Activated CD8-positive, alpha-beta memory T cell treated with anti-CD3 and anti-CD28 coated beads for 24 hours (primary cell): ENCODE data around the gene BTBD9.

Experiments used
- DNase-seq: peaks from one replicate; pipeline ENCODE4 v3.0.0-alpha.2; 2020

Gene BTBD9

DNA sequence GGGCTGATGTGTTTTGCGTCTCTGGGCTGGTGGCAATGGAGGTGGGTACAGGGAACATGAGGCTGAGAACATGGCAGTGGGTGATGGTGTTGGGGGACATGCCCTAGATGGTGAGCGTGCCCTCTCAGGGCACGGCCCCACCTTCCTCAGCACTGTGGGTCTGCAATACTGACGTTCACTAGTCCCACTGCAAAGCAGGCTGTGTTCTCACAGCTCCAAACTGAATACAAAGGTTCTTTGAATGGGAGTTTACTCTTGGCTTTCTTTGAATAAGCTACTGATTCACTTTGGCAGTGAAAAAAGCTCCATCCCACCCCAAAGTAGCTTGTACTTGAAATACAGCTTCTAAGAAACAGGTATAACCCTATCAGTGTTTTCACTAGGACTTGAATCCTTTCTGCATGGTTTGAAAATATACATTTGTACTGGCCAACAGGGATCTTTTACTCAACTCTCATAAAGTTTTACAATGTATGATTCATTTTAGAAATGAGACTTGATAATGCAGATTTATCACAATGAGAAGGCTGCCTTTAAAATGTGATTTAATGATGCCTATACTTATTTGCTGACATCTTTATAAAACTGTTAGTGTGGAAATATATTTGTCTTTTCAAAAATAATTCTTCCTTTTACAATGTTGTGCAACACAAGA lies 419.5 kb downstream of the BTBD9 start:
- no peak for DNase-seq

DNA sequence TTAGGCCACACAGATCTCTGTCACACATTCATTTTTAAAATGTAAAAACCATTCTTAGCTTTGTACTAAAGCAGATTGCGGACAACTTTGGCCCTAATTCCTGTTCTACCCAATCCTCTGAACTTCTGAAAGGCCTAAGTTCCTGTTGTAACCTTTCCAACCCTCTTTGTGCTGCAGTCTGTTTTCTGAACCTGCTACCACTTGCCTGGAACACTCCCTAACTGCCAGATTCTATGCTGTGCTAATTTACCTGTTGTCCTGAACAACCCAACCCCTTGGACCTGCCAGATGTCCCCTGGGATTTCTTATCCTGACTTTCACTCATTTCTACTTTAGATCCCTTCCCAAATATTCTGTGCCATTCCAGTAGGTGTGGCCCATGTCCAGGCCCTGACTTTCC lies 421.5 kb downstream of the BTBD9 start:
- DNase-seq, result no peak

DNA sequence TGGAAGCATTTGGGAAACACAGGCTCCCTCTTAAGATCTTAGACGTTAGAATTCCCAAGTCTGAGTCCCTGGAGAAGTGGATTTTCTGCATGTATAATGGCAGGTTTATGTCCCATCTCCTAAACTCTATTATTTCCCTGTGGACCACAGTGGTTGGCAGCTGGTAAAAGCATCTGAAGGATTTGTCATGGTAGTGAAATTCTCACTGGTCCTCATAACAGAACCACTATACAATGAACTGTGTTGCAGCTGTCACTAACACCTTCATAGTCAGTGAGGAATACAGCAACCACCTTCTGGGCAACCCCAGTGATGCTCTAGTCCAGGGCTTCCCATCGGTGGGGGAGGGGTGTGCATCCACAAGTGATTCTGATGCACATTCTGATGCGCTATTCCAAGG lies 423.3 kb downstream of the BTBD9 start:
- no peak for DNase-seq

DNA sequence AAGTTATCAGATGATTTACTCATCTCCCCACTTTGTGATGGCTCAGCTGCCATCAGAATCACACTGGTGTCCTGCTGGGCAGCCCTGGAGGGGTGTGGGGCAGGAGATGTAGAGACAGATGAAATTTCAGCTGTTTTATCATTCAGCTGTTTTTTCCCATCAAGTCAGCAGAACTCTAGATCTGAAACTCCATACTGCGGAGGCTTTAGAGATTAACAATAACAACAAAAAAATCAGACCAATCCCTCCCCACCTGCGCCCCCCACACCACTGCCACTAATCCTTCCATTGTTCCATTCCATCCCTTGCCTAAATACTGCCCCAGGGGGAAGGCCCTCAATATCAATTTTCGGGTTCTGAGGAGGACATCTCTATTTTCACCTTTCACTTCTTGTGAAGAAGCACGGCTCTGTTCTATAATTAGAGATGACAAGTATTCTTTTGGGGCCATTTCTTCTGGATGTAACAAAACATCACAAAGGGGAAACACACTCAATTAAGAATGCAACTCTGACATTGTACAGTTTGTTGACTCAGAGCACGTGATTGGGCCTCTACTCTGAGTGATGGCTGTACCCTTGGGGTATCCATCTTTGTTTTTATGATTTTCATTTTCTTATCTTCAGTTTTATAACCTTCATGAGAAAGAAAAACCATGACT lies 423.9 kb downstream of the BTBD9 start:
- no peak for DNase-seq

DNA sequence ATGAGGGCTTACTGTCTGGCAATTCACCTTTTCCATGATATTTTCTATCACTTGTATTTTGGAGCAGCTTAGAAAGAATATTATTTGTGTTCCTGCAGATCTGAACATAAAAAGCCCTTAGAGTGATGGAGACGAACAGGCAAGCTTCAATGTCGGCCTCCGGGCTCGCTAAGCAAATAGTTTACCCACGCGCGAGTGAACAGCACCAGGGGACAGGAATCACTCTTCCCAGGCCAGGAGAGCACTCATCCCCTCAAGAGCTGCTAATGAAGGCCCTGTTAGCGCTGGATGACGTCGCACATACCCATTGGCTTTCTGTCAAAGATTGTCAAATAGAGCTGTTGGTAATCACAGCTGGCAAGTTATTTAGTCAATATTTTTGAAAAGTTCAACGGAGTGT lies 424.5 kb downstream of the BTBD9 start:
- DNase-seq, result no peak

DNA sequence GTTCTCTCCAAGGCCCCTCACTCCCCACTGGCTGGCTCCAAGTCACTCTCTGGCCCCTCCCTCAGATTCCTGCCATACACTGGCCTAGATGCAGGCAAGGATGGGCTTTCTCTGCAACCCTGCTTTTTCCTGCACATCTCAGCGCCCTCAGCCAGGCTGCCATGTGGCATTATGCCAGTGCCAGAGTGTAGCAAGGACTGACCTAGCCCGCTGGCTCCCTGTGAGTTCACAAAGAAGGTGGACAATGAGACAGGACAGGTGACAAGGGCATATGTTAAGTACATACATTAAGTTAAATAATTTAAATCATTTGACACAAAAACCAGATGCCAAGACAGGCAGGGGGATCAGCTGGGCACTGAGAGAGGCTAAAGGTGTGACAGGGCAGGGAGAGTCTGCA lies 425.6 kb downstream of the BTBD9 start:
- DNase-seq, result no peak

DNA sequence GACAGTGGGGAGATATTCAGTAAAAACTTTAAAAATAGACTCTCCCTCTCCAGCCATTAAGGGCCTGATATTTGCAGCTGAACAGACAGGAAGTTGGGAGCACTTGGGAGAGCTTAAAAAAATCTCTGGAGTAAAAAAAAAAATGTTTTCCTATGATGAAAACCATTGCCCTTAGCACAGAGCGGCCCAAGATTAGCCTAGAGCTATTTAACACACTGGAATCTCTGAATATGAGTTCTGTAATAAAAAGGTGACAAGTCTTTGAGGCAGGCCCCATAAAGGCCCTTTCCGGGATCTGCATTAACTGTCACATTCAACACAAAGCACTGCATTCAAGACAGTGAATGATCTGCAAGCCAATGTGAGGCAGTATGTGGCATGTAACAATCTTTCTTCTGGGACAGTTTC lies 426.5 kb downstream of the BTBD9 start:
- DNase-seq, result no peak

DNA sequence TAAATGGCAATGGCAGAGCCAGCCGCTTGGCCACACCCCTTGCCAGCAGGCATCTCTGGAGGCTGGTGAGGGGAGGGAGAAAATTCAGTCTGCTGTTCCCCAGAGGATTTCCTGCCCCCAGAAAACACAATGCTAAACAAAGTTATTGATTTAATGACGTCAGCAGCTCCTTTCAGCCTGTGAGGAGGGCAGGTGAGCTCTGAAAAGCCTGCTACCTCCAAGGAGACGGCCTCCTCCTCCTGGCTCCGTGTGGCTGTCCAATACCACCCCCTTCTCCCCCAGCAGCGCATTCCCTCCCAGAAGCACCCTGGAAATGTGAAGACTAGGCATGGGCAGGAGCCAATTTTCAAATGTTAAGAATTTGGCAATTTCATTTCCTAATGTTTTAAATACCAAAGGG lies 427.1 kb downstream of the BTBD9 start:
- no peak for DNase-seq

DNA sequence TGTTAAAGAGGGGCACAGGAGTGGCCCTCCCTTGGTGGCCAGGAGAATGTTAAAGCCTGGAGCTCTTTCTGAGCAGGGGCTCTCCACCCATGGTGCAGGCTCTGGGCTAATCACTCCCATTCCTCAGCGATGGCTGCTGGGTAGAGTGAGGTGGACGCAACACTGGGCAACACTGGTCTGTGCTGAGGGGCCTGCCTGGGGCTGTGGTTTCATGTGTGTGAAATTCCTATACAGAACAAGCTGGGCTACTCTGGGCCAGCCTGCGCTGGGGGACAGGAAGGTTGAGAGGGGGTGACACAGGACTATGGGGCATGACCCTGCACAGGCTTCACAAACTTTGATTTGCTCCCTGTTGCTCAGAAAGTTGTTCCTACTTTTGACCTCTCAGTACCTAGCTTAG lies 427.6 kb downstream of the BTBD9 start:
- DNase-seq, result no peak

DNA sequence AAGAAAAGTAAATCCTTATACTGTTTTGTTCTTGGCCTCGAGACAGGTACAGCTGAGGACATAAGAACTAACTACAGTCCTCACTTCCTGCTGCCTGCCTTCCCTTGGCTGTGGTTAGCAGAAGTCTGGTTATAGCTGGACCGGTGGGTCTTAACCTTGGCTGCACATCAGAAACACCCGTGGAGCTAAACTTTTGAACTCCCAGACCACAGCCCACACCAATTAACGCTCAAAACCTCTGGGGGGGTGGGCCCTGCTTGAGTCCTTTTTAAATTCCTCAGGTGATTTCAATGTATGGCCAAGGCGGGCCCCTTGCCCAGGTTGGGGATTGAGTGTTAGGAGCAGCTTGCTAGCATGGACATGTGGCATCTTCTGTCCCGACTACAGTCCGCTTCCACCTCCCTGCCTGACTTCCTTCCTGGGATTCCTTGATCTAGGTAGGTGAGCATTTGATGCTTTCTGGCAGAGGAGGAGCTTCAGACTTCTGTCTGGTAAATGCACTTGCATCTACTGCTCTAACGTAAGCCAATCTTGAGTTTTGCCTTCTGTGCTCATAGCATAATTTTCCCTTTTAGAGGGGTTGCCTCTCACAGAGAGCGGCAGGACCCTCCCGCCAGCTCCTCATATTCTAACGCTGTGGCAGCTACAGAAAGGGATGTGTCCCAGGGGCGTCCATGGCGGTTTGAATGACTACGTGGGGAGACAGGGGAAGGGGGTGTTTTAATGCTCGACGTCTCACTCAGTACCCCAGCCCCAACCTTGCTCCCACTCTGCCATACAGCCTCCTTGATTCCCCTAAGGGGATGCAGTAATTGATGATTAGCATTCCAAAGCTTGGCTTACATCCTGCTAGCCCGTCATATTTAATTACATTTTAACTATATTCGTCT lies 430.1 kb downstream of the BTBD9 start:
- no peak for DNase-seq

DNA sequence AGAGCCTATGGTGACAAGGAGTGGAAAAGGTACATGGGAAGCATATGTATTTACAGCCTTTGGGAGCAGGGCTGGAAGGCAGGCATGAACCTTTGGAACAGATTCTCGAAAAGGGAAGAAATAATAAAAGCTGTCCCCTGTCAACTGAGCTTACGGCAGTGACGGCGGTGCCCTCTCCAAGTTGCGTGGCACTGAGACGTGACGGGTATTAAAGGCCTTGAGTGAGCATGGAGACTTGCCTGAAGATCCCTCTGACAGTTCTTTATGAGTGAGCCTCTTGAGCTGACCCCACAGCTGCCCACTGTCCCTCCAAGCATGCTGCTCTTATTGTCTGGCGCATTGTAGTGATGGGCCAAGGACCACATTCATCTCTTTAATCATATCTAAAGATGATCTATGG lies 431.7 kb downstream of the BTBD9 start:
- no peak for DNase-seq

DNA sequence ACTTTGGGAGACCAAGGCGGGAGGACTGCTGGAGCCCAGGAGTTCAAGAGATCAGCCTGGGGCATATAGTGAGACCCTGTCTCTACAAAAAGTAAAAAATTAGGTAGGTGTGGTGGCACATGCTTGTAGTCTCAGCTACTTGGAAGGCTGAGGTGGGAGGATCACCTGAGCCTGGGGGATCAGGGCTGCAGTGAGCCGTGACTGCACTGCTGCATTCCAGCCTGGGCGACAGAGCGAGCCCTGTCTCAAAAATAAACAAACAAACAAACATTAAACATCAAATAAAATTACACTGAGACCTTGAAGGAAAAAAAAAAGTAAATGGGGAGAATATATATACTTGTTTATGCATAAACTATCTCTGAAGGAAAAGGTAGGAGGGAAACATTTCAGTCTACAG lies 432.4 kb downstream of the BTBD9 start:
- no peak for DNase-seq

DNA sequence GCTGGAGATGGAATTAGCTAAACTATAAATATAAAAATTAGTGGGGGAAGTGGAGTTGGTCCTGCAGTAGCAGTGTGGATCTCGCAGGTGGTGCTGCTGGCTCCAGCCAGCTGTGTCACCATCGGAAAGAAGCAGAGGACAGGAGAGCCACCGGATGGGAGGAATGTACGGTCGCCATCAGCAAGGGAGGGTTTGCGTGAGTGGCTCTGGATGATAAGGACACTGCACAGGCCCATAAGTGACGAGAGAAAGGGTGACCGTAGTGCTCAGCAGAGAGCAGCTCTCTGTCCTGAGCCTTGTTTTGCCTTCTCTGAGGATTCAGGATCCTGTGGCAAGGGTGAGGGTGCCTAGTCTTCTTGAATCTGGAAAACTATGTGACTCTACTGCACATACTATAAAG lies 441.5 kb downstream of the BTBD9 start:
- peak; percentile 13 for DNase-seq

DNA sequence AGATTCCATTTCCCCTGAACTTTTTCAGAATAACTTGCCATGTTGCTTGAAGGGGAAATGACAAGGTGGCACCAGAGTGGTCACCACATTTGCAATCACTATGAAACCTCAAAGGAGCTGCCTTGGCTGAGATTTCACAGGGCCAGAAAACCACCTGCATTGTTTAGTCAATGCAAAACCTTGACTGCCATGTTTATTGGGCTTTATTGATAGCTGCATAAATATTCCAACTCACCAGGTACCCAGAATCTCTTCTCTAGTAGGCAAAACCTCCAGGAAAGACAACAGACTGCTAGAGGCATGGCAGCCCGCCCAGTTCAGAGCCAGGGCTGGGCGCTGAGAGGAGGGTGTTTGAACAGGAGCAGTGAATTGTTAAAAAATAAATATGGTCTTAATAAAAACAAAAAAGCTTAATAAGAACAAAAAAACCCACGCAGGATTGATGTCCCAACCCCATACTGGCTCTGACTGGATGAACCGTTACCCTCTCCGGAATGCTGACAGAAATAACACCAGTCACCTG lies 444.6 kb downstream of the BTBD9 start:
- peak; percentile 9 for DNase-seq

DNA sequence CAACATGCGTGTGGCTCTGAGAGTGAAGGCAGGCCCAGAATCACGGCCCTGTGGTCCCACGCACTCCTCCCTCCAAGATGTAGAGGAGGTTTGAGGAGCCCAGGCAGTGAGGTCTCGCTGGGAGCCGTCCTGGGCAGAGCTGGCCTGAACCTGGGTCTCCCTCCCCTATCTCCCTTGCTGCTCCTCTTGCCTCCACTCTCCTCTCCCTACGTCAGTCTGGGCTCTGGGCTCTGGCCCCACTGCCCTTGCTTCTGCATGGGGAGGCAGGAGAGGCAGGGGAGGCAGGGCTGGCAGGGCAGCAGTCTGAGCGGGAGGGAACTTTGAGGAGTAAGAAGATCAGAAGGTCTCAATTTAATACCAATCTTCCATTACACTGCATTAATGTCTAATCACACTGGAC lies 445.1 kb downstream of the BTBD9 start:
- peak; percentile 48 for DNase-seq

DNA sequence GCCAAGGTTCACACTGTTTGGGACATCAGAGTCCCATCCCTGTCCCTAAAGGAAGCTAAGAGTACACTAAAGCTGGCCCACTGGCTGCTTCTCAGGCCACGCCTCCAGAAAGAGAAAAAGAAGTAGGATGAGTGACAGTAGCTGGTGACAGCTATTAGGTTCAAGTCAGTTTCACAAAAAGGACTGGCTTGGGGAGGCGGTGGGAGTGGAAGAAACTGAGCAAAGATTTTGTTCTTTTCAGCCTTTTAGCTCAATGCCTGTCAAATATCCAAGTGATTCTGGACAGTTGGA lies 445.5 kb downstream of the BTBD9 start:
- DNase-seq, result no peak

DNA sequence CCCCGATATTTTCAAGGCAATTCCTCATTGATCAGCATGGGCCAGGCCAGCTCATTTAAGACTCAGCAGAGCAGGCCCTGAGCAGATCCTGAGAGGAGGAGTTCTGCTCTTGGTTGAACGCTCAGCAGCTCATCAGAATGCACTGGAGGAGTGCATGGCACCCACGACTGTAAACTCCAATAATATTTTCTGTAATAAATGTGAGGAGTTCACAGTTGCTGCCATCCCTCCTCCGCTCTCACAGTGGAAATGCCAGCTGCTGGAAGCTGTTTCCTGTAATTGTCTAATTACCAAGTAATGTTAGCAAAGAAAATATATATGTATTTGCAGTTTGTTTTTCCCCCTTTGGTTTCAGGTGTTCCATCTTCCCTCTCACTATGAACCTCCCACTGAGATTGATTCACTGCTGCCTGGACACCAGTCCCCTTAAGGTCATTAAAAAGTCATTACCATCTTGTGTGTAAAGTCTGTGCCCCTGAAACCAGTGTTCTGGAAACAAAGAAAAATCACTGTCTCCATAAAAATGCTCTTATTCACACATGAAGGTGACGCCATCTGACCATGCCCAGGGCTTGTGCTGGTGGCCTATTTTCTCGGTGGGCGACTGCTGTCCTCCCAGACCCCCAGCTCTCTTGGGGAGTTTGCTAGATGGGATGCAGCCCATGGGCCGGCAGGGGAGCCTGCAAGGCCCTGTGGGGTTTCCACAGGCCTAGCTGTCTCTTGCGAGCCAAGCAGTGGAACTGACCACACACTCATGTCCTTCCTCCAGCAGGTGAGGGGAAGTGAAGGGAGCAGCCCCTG lies 446.0 kb downstream of the BTBD9 start:
- peak; percentile 24 for DNase-seq

DNA sequence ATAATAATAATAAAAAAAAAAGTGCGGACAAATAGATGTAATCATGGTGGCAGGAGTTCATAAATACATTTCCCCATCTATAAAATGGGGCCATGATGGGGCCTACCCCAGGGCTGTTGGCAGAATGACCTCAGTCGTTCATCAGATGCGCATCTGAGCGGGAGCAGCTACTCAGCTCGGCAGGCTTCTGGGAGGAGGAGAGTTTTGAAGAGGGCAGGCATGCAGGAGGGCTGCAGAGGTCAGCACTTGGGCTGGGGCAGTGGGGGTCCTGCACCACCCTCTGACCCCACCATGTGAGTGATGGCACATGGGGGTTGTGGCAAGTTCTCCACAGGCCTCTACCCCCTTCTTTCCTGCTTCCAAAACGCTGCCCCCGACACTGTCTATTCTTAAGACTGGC lies 446.7 kb downstream of the BTBD9 start:
- DNase-seq, result no peak

DNA sequence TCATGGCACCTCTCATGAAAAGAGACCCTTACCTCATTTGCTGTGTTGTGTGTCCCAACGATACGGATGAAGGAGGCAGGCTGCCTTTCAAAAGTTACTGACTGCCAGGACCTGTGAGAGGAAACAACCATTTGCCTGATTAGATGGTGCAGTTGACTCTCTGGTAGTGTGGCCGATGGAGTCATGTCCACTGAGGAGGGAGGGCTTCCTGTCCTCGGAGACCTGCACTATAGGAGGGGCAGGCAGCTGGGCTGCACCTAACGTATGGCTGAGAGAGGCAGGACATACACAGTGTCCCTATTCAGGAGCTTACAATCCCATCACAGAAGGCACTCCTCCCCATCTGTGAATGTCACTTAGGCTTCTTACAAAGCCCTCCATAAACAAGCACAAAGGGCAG lies 447.2 kb downstream of the BTBD9 start:
- DNase-seq, result peak; percentile 32

DNA sequence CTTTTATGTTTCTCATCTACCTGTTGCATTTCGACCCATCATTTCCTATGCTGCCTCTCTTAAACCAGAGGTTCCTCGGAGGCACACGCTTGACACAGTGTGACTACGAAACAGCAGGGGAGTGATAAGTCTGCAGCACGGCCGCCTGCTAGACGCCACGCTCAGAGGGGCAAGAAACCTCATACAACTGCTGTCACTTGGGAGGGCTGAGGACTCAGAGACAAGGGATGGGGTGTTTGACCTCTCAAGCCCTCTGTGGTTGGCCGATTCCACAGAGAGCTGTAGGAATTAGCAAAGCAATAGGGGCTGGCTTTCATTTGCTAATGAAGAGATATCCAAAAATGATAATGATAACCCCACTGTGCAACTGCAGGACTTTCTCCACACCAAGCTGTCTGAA lies 447.7 kb downstream of the BTBD9 start:
- peak; percentile 13 for DNase-seq

DNA sequence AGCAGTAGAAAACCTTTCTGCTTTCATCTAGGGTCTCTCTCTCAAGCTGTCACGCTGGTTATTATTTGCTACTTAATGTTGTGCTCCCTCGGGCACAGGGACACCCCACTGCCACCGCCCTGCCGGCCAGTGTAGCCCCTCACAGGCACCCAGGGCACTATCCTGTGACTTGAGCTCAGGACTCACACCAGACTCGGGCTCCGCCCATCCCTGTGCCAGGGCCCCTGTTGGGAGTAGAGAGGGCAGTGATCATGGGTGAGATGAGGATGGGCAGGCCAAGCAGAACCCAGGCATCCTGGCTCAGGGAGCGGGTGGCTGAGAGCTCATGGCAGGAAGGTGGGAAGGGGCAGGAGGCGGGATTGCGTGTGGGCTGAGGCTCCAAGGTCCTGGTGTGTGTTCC lies 448.3 kb downstream of the BTBD9 start:
- DNase-seq, result peak; percentile 40

DNA sequence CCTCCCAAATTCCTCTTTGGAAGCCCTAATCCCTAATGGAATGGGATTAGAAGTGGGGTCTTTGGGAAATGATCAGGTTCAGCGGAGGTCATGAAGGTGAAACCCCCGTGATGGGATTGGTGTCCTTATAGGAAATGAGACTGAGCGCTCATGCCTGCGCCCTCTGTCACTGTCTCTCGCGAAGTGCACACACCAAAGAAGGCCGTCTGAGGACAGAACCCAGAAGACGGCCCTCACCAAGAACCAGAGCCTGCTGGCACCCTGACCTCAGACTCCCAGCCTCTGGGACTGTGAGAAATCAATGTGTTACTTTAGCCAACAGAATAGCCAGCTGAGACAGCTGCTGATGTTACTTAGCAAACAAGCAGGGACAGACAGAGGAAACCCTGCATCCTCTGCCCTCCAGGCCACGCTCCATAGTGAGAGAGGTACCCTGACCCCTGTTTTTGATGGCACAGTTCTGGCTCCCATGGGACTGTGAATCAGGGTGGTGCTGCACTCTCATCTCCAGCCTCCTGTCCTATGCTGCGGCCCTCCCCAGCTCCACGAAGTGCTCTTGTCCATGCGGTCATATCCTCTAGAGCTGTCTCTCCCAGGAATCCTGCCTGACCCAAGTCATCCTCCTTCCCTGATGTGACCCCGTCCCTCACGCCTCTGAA lies 450.9 kb downstream of the BTBD9 start:
- peak; percentile 38 for DNase-seq
